ENCODE results near the gene RAD1.
A peak's percentile ranks its signal among the peaks of the same experiment; 100 is the strongest.

RAD1 gene

GRCh38 chr5:34915139-34915855 lies at the start of gene RAD1, which contains the start of gene BRIX1:
RAD1 (minus strand) TSS chr5:34915504; CDS start chr5:34914892, 612 bp downstream.
BRIX1 (plus strand) TSS chr5:34915711; CDS start chr5:34915739, 28 bp downstream.
- H3K4me3 ChIP-seq (ENCODE audit: low read depth, low read length) = peak within 1 kb of the TSS; percentile 96
- peak; percentile 29 for TF ChIP-seq CTCF (conservative IDR thresholded peaks at IDR 0.05; ENCODE audit: low read depth, low read length)
- DNase-seq (ENCODE audit: low read depth) = peak; percentile 98

- no peak for TF ChIP-seq CTCF (conservative IDR thresholded peaks at IDR 0.05; ENCODE audit: low read depth, low read length)
- H3K4me3 ChIP-seq (ENCODE audit: low read depth, low read length) = no peak overlapping the region
- DNase-seq (ENCODE audit: low read depth) = peak; percentile 93
These were observed 44.0 kb upstream of the RAD1 start for GRCh38 chr5:34959323-34959722.

- H3K4me3 ChIP-seq (ENCODE audit: low read depth, low read length) = no peak overlapping the region
- TF ChIP-seq CTCF (conservative IDR thresholded peaks at IDR 0.05; ENCODE audit: low read depth, low read length) = peak; percentile 81
- peak; percentile 72 for DNase-seq (ENCODE audit: low read depth)
These were observed 42.8 kb upstream of the RAD1 start for GRCh38 chr5:34957857-34958690.

- no peak overlapping the region for H3K4me3 ChIP-seq (ENCODE audit: low read depth, low read length)
- peak; percentile 46 for DNase-seq (ENCODE audit: low read depth)
- TF ChIP-seq CTCF (conservative IDR thresholded peaks at IDR 0.05; ENCODE audit: low read depth, low read length) = no peak
These were observed 42.0 kb upstream of the RAD1 start for GRCh38 chr5:34957321-34957720.

- no peak for DNase-seq (ENCODE audit: low read depth)
- H3K4me3 ChIP-seq (ENCODE audit: low read depth, low read length) = no peak overlapping the region
- TF ChIP-seq CTCF (conservative IDR thresholded peaks at IDR 0.05; ENCODE audit: low read depth, low read length) = no peak
These were observed 29.2 kb upstream of the RAD1 start for GRCh38 chr5:34944460-34945047.

- no peak for DNase-seq (ENCODE audit: low read depth)
- no peak for TF ChIP-seq CTCF (conservative IDR thresholded peaks at IDR 0.05; ENCODE audit: low read depth, low read length)
- no peak overlapping the region for H3K4me3 ChIP-seq (ENCODE audit: low read depth, low read length)
These were observed 28.7 kb upstream of the RAD1 start for GRCh38 chr5:34944044-34944443.
